ENCODE measurements around the gene HSPH1.
"Not testable (repeated sequence)": the region's sequence is repeated elsewhere in the genome, so short reads cannot be mapped to it uniquely, and the experiment has no call there.

HSPH1 gene

GRCh38 chr13:31184451-31184850, 22.7 kb upstream of the HSPH1 start:
- Histone ChIP-seq H3K79me2 (ENCODE audit: control insufficient read depth, insufficient read depth, low read length) (no peaks in the 10 kb centered on the region), H3K79me1 (ENCODE audit: low read length) (no peaks in the 10 kb centered on the region), H2BK120ac (ENCODE audit: low read depth, low read length) (no peak overlapping the region), H3K9ac (ENCODE audit: low read length) (no peak overlapping the region), H2BK15ac (replicated peaks; ENCODE audit: low read depth) (no peak overlapping the region), H3K18ac (ENCODE audit: low read length) (no peak overlapping the region), H3K4ac (ENCODE audit: low read depth, low read length) (no peak overlapping the region), H3K36me3 (ENCODE audit: control insufficient read depth, insufficient read depth, low read length) (no peaks in the 10 kb centered on the region), H3K4me3 (ENCODE audit: low read length) (no peak overlapping the region), H3K27me3 (ENCODE audit: insufficient read depth, low read length, poor library complexity) (no peaks in the 10 kb centered on the region), H2AK5ac (ENCODE audit: low read length) (no peak overlapping the region), H4K5ac (ENCODE audit: low read length) (no peak overlapping the region), H3K4me2 (ENCODE audit: low read length) (no peak overlapping the region), H3K4me1 (ENCODE audit: control insufficient read depth, low read depth, low read length) (no peaks in the 10 kb centered on the region), H2BK5ac (ENCODE audit: low read length) (no peak overlapping the region), H3K23ac (ENCODE audit: low read length) (no peak overlapping the region), H3K27ac (ENCODE audit: low read depth, low read length) (no peak overlapping the region), H4K8ac (ENCODE audit: low read depth, low read length) (no peak overlapping the region), H3K56ac (ENCODE audit: low read length) (no peak overlapping the region)
- no CpG with 5 or more reads among the region's 6 CpGs for WGBS (ENCODE audit: extremely low coverage, insufficient coverage, low lambda C conversion rate)
- DNase-seq: no peak

DNA sequence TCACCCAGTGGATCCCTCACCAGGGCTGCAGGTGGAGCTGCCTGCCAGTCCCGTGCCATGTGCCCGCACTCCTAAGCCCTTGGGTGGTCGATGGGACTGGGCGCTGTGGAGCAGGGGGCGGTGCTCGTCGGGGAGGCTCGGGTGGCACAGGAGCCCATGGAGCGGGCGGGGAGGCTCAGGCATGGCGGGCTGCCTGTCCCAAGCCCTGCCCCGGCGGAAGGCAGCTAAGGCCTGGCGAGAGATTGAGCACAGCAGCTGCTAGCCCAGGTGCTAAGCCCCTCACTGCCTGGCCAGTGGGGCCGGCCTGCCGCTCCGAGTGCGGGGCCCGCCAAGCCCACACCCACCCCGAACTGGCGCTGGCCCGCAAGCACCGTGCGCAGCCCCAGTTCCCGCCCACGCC, 21.3 kb upstream of the HSPH1 start:
- Histone ChIP-seq H3K18ac (ENCODE audit: low read length) (no peak overlapping the region), H2BK5ac (ENCODE audit: low read length) (no peak overlapping the region), H3K27ac (ENCODE audit: low read depth, low read length) (no peak overlapping the region), H3K9ac (ENCODE audit: low read length) (no peak overlapping the region), H3K23ac (ENCODE audit: low read length) (no peak overlapping the region), H2BK120ac (ENCODE audit: low read depth, low read length) (no peak overlapping the region), H4K8ac (ENCODE audit: low read depth, low read length) (no peak overlapping the region), H3K4me2 (ENCODE audit: low read length) (no peak overlapping the region), H3K4me3 (ENCODE audit: low read length) (no peak overlapping the region), H3K27me3 (ENCODE audit: insufficient read depth, low read length, poor library complexity) (no peaks in the 10 kb centered on the region), H4K5ac (ENCODE audit: low read length) (no peak overlapping the region), H3K4ac (ENCODE audit: low read depth, low read length) (no peak overlapping the region), H3K79me2 (ENCODE audit: control insufficient read depth, insufficient read depth, low read length) (no peaks in the 10 kb centered on the region), H3K79me1 (ENCODE audit: low read length) (no peaks in the 10 kb centered on the region), H3K36me3 (ENCODE audit: control insufficient read depth, insufficient read depth, low read length) (no peaks in the 10 kb centered on the region), H3K56ac (ENCODE audit: low read length) (no peak overlapping the region), H2BK15ac (replicated peaks; ENCODE audit: low read depth) (no peak overlapping the region), H3K4me1 (ENCODE audit: control insufficient read depth, low read depth, low read length) (no peaks in the 10 kb centered on the region), H2AK5ac (ENCODE audit: low read length) (no peak overlapping the region)
- no peak for DNase-seq
- WGBS (ENCODE audit: extremely low coverage, insufficient coverage, low lambda C conversion rate): no CpG with 5 or more reads among the region's 26 CpGs

DNA sequence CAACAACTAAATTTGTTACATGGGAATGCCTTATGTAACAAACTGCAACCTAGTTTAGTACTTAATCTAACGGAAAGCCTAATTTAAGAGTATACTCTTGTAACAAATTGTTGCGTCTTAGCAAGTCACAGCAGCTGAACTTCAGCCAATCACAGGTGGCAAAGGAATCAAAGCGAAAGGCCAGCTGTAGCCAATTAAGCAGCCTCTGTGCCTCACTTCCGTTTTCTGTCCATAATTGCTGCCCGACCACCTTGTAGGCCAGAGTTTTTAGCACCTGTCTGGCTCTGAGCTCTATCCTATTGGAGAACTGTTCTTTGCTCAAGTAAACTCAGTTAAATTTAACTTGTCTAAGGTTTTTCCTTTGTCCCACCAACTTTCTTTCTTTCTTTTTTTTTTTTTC, 18.1 kb upstream of the HSPH1 start:
- H3K4me2 ChIP-seq (ENCODE audit: low read length): no peak overlapping the region
- no peak overlapping the region for H2BK15ac ChIP-seq (replicated peaks; ENCODE audit: low read depth)
- no peak overlapping the region for H3K56ac ChIP-seq (ENCODE audit: low read length)
- no peak for DNase-seq
- no peak overlapping the region for H3K4me3 ChIP-seq (ENCODE audit: low read length)
- no peak overlapping the region for H2AK5ac ChIP-seq (ENCODE audit: low read length)
- no peak overlapping the region for H3K18ac ChIP-seq (ENCODE audit: low read length)
- no peak overlapping the region for H3K9ac ChIP-seq (ENCODE audit: low read length)
- H3K79me2 ChIP-seq (ENCODE audit: control insufficient read depth, insufficient read depth, low read length): no peaks in the 10 kb centered on the region
- H3K36me3 ChIP-seq (ENCODE audit: control insufficient read depth, insufficient read depth, low read length): no peaks in the 10 kb centered on the region
- H3K4ac ChIP-seq (ENCODE audit: low read depth, low read length): no peak overlapping the region
- no peak overlapping the region for H4K8ac ChIP-seq (ENCODE audit: low read depth, low read length)
- H4K5ac ChIP-seq (ENCODE audit: low read length): no peak overlapping the region
- H3K27me3 ChIP-seq (ENCODE audit: insufficient read depth, low read length, poor library complexity): no peaks in the 10 kb centered on the region
- H3K23ac ChIP-seq (ENCODE audit: low read length): no peak overlapping the region
- H3K4me1 ChIP-seq (ENCODE audit: control insufficient read depth, low read depth, low read length): no peaks in the 10 kb centered on the region
- no peak overlapping the region for H3K27ac ChIP-seq (ENCODE audit: low read depth, low read length)
- H2BK120ac ChIP-seq (ENCODE audit: low read depth, low read length): no peak overlapping the region
- H3K79me1 ChIP-seq (ENCODE audit: low read length): no peaks in the 10 kb centered on the region
- WGBS (ENCODE audit: extremely low coverage, insufficient coverage, low lambda C conversion rate): no CpG with 5 or more reads among the region's 5 CpGs
- no peak overlapping the region for H2BK5ac ChIP-seq (ENCODE audit: low read length)

DNA sequence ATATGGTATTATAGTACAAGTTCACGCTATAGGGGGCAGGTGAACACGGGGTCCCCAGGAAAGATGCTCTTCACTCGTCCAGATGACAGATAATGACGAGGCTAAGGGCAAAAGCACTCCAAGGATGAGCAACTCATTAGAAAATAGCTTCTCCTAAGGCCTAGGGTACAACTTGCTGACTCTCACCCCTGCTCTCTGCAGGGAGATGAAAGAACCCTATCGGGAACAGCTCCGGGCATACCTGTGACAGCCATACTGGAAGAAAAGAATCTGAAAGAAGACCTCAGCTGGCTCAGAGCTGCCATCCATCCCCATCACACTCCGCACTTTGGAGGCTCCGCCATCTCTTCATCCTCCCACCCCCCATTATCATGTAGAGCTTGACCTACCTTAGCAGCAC, 17.5 kb upstream of the HSPH1 start:
- Histone ChIP-seq H2BK15ac (replicated peaks; ENCODE audit: low read depth) (no peak overlapping the region), H4K8ac (ENCODE audit: low read depth, low read length) (no peak overlapping the region), H3K4me1 (ENCODE audit: control insufficient read depth, low read depth, low read length) (no peaks in the 10 kb centered on the region), H2AK5ac (ENCODE audit: low read length) (no peak overlapping the region), H3K56ac (ENCODE audit: low read length) (no peak overlapping the region), H2BK120ac (ENCODE audit: low read depth, low read length) (no peak overlapping the region), H3K4me2 (ENCODE audit: low read length) (no peak overlapping the region), H3K4ac (ENCODE audit: low read depth, low read length) (no peak overlapping the region), H2BK5ac (ENCODE audit: low read length) (no peak overlapping the region), H3K9ac (ENCODE audit: low read length) (no peak overlapping the region), H3K23ac (ENCODE audit: low read length) (no peak overlapping the region), H3K4me3 (ENCODE audit: low read length) (no peak overlapping the region), H3K27ac (ENCODE audit: low read depth, low read length) (no peak overlapping the region), H3K79me2 (ENCODE audit: control insufficient read depth, insufficient read depth, low read length) (no peaks in the 10 kb centered on the region), H4K5ac (ENCODE audit: low read length) (no peak overlapping the region), H3K36me3 (ENCODE audit: control insufficient read depth, insufficient read depth, low read length) (no peaks in the 10 kb centered on the region), H3K18ac (ENCODE audit: low read length) (no peak overlapping the region), H3K79me1 (ENCODE audit: low read length) (no peaks in the 10 kb centered on the region), H3K27me3 (ENCODE audit: insufficient read depth, low read length, poor library complexity) (no peaks in the 10 kb centered on the region)
- no peak for DNase-seq
- no CpG with 5 or more reads among the region's 8 CpGs for WGBS (ENCODE audit: extremely low coverage, insufficient coverage, low lambda C conversion rate)

DNA sequence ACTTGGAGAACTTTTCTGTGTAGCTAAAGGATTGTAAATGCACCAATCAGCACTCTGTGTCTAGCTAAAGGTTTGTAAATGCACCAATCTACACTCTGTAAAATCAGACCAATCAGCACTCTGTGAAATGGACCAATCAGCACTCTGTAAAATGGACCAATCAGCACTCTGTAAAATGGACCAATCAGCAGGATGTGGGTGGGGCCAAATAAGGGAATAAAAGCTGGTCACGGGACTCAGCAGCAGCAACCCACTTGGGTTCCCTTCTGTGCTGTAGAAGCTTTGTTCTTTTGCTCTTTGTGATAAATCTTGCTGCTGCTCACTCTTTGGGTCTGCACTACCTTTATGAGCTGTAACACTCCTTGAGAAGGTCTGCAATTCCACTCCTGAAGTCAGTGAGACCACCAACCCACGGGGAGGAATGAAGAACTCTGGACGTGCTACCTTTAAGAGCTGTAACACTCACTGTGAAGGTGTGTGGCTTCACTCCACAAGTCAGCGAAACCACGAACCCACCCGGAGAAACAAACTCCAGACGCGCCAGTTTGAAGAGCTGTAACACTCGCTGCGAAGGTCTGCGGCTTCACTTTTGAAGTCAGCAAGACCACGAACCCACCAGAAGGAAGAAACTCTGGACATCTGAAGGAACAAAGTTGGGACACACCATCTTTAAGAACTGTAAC, 16.2 kb upstream of the HSPH1 start:
- H3K79me1 ChIP-seq (ENCODE audit: low read length); H3K18ac ChIP-seq (ENCODE audit: low read length); H3K56ac ChIP-seq (ENCODE audit: low read length); H3K27me3 ChIP-seq (ENCODE audit: insufficient read depth, low read length, poor library complexity); H3K4me2 ChIP-seq (ENCODE audit: low read length); H3K23ac ChIP-seq (ENCODE audit: low read length); H2BK5ac ChIP-seq (ENCODE audit: low read length); H3K79me2 ChIP-seq (ENCODE audit: control insufficient read depth, insufficient read depth, low read length); H3K9ac ChIP-seq (ENCODE audit: low read length); H4K5ac ChIP-seq (ENCODE audit: low read length); H3K4me1 ChIP-seq (ENCODE audit: control insufficient read depth, low read depth, low read length); H3K27ac ChIP-seq (ENCODE audit: low read depth, low read length); H2AK5ac ChIP-seq (ENCODE audit: low read length); H3K36me3 ChIP-seq (ENCODE audit: control insufficient read depth, insufficient read depth, low read length); H2BK15ac ChIP-seq (replicated peaks; ENCODE audit: low read depth); DNase-seq; H2BK120ac ChIP-seq (ENCODE audit: low read depth, low read length); H3K4ac ChIP-seq (ENCODE audit: low read depth, low read length); H3K4me3 ChIP-seq (ENCODE audit: low read length); H4K8ac ChIP-seq (ENCODE audit: low read depth, low read length): not testable (repeated sequence)
- no CpG with 5 or more reads among the region's 12 CpGs for WGBS (ENCODE audit: extremely low coverage, insufficient coverage, low lambda C conversion rate)

DNA sequence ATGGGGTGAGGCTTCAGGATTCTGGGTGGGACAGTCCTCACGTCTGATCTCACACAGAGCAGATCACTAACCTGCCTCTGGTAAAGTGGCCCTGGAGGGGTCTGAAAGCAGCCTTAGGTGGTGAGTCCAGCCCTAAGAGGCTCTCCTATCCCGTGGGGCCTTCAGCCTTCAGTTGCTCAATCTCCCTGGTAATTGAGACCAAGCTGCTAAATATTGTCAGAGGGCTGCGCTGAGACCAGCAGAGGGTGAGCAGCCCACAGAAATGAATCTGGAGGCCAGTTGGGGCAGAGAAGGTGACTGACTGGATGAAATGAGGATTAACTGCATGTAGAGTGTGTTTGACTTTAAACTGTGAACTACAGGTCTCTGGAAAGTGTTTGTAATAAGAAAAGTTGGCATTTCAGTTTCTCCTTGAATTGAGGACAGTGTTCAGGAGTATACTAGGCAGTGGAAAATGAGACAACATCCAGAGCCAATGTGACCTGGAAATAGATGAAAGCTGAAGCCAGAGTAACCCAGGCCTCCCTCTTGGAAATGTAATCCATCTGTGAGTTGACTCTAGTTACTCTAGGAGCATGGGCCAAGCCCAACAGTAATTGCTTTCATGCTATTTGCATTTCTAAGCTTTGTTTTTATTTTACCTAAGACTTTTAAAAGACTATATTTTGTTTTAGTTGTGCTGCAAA, 14.3 kb upstream of the HSPH1 start:
- no peak overlapping the region for H2AK5ac ChIP-seq (ENCODE audit: low read length)
- H3K18ac ChIP-seq (ENCODE audit: low read length): no peak overlapping the region
- no peak overlapping the region for H3K56ac ChIP-seq (ENCODE audit: low read length)
- H3K4me3 ChIP-seq (ENCODE audit: low read length): no peak overlapping the region
- H3K9ac ChIP-seq (ENCODE audit: low read length): no peak overlapping the region
- no peak overlapping the region for H2BK5ac ChIP-seq (ENCODE audit: low read length)
- no peaks in the 10 kb centered on the region for H3K27me3 ChIP-seq (ENCODE audit: insufficient read depth, low read length, poor library complexity)
- H3K27ac ChIP-seq (ENCODE audit: low read depth, low read length): no peak overlapping the region
- H3K36me3 ChIP-seq (ENCODE audit: control insufficient read depth, insufficient read depth, low read length): no peaks in the 10 kb centered on the region
- no peak overlapping the region for H3K4me2 ChIP-seq (ENCODE audit: low read length)
- H2BK120ac ChIP-seq (ENCODE audit: low read depth, low read length): no peak overlapping the region
- H3K79me1 ChIP-seq (ENCODE audit: low read length): no peaks in the 10 kb centered on the region
- H3K4me1 ChIP-seq (ENCODE audit: control insufficient read depth, low read depth, low read length): no peaks in the 10 kb centered on the region
- no peak for DNase-seq
- H3K23ac ChIP-seq (ENCODE audit: low read length): no peak overlapping the region
- H3K4ac ChIP-seq (ENCODE audit: low read depth, low read length): no peak overlapping the region
- no peak overlapping the region for H4K8ac ChIP-seq (ENCODE audit: low read depth, low read length)
- WGBS (ENCODE audit: extremely low coverage, insufficient coverage, low lambda C conversion rate): no CpG with 5 or more reads among the region's 3 CpGs
- no peaks in the 10 kb centered on the region for H3K79me2 ChIP-seq (ENCODE audit: control insufficient read depth, insufficient read depth, low read length)
- H4K5ac ChIP-seq (ENCODE audit: low read length): no peak overlapping the region
- no peak overlapping the region for H2BK15ac ChIP-seq (replicated peaks; ENCODE audit: low read depth)

Data from mesendoderm (in vitro differentiated cells).